GM21423 (cell line): Measurements from ENCODE around the gene REELD1.

Experiments used
- ATAC-seq: cut with Tn5 transposase; IDR thresholded peaks from one replicate; pipeline ENCODE4 v1.9.1; 2021; ENCODE audit warnings: mild to moderate bottlenecking, moderate library complexity; ENCODE audit not compliant: unreplicated experiment

The REELD1 gene

DNA sequence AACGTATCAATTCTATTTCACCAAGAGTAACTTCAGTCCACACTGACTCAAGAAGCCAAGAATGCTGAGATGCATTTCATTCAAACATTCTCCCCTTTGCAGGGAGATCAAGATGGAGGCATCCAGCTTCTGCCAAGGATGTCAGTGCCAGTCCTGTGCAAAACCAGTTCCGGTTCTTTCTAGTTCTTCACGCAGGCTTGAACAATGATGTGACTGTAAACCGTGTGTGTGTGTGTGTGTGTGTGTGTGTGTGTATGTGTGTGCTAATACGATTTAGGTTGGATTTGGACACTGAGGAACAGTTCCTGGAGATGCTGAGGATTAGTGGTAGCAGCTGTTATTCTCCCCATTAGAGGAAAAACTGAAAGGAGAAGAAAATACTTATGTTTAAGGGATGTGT is at the start of gene REELD1:
TSS of gene REELD1 (plus strand) at position 301 of the 400 bp plus-strand sequence. CDS start 2,415 bp downstream, outside the sequence.
- no peak for ATAC-seq

DNA sequence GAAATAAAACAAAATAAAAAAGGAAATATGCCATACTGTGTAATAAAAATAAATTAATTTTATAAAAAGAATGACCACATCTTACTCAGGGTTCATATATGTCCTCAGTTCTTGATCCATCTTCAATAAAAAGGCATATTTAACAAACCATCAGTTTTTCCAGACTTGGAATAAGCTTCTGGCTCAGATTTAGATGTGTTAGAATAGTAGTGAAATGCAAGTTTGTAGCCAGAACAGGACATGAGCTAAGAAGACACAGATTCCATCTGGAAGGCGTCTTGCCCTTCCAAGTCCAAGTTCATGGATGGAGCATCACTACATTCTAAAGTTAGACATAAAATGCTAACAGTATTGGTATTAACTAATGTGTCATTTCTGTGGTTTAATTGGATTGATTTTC is 49.1 kb upstream of the REELD1 start:
- ATAC-seq: no peak

DNA sequence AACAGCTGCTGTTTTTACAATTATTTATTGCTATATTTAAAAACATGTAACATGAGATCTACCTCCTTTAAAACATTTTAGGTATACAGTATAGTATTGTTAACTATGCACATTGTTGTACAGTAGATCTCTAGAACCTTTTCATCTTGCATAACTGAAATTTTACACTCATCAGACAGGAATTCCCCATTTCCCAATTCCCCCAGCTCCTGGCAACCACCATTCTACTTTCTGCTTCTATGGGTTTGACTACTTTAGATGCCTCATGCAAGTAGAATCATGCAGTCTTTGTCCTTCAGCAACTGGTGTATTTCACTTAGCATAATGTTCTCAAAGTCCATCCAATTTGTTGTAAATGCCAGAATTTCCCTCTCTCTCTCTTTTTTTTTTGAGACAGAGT is 48.5 kb upstream of the REELD1 start:
- no peak for ATAC-seq

DNA sequence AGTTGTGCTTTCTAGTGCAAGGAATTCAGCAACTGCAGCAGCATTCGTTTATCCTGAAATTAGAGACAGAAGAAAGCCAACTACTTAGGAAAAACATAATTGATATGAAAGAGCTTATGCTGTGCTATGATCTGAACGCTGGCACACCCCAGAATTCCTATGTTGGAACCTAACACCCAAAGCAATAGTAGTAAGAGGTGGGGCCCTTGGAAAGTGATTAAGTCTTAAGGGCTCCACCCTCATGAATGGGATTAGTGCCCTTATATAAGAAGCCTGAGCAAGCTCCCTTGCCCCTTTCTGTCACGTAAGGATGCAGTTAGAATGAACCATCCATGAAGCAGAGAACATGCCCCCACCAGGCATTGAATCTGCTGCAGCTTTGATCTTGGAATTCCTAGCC is 44.2 kb upstream of the REELD1 start:
- no peak for ATAC-seq

DNA sequence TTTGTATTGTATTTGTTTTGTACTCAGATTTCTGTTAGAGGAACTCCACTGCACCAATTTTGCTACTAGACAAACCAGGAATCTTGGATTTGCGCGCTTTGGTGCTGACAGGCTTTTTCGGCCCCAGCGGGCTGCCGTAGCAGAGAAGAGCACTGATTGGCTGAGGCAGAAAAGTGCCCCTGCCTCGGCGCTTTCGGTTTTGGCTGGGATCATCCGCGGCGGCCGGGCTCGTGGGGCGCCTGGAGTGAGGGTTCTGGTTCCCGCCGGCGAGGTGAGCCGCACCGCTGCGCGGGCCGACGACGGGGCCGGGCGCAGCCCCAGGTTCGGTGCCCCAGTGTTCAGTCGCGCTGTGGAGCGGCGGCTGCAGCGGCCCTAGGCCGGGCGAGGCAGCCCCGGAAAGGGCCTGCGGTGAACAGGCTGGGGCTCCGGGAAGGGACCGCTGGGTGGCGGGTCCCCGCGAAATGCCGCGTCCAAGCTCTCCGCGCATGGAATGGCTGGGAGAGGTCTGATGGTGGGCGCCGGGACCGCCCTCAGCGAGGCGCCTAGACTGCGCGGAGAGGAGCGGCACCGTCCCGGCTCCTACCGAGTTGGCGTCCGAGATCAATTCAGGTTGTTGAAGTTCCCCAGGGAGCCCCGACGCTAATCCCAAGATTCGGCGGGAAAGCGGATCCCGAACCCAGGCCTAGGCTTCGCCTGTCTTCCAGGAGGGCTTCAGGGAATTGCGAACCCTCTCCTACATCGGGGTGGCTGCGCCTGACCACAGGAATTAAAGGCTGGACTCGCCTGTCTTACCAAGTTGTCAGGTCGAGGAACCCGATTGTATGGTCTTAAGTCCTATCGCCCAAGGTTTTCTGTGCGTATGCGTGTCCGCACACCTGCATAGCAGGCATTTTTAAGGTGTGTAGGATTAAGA is 38.5 kb upstream of the REELD1 start, which contains the start of gene LSM6:
TSS of gene LSM6 (plus strand) at position 178 of the 913 bp plus-strand sequence. CDS start 7,204 bp downstream, outside the sequence.
- peak; percentile 96 for ATAC-seq

DNA sequence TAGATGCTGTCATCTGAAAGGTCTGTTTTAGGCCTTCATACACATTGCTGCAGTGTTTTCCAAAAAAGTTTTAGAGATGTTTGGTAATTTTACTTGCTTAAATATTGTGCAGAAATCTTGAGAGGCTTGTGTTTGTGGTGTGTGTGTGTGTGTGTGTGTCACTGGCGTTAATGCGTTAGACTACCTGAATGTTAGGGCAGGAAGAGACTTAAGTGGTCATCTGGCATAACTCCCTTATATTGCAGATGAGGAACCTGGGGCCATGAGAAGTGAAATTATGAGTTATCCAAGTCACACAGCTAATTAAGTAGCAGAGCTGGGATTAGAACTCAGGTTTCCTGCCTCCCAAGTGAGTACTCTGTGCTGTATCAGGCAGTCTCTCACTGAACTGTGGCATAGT is 37.4 kb upstream of the REELD1 start:
- no peak for ATAC-seq

DNA sequence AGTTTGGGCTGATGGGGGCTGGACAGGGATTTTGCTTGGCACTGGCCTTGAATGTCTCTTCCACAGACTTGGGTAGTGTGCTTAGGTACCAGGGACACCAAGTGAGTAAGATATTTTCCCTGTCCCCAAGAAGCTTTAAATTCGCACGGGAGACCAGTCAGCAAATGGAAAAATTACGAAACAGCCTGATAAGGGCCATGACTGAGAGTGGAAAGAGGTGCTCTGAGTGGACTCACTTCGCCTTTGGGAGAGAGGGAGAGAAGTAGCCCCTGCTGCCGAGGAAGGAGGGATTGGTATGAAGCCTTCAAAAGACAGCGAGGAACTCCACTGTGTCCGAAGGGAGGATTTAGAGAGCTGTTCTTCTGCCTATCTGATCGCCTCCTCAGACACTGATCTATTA is 36.2 kb upstream of the REELD1 start:
- ATAC-seq: no peak

DNA sequence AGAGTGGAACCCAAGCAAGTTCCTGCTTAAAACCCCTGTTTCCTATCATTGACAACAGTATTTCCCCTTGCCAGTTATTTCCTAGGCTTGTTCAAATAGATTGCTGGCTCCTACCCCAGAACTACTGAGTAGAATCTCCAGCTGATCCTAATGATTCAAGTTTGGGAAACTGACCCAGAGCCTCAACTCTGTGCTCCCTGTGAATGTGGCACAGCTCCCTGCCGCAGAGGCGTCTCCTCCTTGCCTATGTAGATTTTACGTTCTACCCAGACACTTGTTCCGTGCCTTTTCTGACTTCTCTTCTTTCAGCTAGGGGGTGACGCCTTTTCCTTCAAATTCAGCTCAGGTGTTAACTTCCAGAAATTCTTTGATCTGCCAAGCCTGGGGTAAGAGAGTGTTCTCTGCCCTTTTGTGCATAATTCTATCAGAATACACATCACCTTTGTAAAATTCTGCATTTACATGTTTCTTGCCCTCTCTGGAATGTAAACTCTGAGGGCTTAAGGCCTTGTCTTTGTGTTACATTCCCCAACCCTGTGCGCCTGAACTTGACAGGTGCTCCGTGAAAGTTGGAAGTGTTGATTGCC is 34.5 kb upstream of the REELD1 start:
- ATAC-seq: no peak

DNA sequence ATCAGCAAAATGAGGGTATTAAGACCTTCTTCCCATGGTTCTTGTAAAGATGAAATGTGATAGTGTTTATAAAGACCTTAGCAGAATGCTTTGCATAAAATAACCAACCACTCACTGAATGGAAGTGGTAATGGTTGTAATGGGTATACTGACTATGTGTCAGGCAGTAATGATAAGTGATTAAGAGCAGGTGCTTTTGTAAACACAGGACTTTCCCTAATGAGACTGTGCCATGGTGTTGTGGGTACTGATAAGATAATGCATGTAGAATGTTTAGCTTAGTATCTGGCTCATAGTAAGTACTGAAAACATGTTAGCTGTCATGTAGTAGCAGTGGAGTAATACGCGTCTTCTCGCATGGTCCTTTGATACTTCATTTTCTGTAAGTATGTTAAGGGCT is 31.9 kb upstream of the REELD1 start:
- ATAC-seq: no peak

DNA sequence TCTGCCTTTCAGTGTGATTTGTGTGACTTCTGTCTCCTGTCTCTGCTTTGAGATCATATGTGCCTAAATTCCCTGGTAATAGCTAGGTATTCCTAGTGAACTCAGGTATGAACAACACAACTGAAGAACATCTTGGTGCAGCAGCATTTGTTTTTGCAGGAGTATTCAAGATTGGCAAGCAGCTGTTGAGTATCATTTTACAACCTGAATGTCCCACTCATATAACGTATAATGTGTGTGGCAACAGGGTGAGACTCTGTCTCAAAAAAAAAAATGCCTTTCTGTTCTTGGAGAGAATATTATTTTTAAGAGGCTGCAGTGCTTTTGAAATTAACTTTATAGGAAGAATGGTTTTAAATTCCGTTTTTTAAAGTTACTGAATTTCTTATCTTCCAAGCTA is 31.1 kb upstream of the REELD1 start:
- no peak for ATAC-seq

DNA sequence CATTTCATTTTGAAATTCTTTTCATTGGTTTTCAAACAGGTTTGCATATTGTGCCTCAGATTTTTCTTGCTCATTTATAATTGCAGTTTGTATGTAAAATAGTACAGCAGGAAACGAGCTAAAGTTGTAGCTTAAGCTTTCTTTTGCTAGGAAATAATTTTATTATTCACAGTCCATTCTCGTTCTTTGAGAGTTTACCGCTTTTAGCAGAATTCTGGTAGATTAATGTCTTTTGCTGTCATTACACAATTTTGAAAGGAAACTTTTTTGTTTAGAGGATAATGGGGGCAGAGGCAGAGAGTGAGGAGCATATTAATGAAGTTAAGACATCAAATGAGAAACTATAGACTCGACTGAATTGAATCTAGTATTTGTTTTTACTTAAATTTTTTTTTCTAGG is 28.3 kb upstream of the REELD1 start:
- ATAC-seq: no peak

DNA sequence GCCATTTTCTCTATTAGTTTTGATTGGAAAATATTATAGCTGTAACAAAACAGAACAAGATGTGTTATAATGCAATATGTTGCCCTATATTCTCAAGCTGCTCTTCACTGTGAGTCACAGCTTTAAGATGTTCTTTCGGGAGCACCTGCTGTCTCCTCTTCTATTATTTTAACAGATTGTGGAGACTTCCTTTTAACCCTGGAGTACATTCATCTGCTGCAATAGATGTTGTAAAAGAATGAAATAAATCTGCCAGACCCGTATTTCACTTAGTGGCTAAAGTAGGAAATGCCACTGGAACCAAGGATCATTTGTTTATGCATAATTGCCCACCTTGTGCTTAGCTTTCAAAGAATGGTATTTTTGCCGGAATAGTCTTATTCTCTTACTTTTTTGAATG is 27.7 kb upstream of the REELD1 start:
- no peak for ATAC-seq

DNA sequence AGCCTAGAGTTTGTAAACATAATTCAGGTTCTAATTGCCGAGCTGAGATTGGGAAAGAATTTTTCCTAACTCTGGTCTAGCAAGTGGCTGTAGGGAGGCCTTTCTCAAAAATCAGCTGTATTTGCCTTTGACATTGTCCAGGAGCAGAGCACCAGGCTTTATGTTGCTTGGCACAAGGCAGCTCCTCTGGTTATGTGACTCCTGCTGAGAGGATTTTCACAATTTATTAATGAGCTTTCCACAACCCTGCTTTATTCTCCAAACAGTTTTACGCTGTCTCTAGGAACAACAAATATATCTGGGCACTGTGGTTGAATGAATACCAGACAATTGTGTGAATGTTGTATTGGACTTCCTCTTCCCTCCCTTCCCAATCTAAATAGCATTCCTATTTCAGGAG is 23.9 kb upstream of the REELD1 start:
- no peak for ATAC-seq

DNA sequence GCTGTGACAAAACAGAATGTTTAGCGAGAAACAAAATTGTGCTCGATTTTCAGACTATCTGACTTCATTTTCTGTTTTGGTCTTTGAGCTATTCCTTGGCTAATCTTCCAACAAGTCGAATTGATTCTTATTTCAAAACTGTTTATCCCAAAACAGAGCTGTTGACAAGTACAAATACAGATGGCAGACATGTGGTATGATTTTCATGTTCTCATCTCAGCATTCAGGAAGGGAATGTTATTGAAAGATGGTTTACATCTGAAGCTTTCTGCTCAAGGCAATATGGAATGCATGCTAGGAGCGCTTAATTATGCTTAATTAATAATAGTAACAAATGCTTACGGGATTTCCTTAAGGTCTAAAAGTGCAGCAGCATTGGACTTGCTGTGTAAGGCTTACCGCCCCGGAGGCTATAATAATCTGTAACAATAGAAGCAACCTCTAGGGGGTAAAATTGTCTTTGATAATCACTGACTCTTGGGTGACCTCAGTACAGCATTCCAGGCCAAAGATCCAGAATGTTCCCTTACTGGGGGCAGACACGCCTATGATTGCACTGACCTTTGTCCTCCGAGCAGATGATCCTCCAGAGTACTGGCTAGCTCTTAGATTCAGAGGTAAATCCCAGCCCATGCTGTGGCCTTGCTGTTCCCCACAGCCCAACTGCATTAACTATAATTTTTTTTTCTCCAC is 22.4 kb upstream of the REELD1 start:
- no peak for ATAC-seq

DNA sequence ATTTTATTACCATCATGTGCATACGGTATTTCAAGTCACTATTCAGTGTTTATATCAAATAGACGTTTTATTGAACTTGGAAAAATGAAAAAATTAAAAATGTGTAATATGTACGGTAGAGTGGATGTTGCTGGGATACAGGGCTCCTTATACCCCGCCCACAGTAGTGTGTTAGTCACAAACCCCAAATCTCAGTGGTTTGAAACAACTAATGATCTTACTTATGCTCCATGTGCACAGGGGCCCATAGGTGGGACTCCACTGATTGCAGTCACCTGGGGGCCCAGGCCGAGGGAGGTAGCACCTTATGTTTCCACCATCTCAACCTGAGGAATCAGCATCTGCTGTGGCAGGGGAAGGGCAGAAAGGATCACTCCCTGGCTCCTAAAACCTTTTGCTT is 20.7 kb upstream of the REELD1 start:
- no peak for ATAC-seq

DNA sequence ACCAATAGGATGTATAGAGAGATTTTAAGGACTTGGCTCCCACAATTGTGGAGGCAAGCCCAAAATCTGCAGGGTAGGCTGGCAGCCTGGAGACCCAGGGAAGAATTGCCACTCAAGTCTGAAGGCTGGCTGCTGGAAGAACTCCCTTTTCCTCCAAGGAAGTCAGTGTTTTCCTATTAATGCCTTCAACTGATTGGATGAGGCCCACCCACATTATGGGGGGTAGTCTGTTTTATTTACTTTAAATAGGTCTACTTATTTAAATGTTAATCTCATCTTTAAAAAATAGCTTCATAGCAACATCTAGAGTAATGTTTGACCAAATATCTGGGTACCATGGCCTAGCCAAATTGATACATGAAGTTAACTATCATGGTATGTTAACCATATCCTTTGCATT is 20.1 kb upstream of the REELD1 start:
- no peak for ATAC-seq

DNA sequence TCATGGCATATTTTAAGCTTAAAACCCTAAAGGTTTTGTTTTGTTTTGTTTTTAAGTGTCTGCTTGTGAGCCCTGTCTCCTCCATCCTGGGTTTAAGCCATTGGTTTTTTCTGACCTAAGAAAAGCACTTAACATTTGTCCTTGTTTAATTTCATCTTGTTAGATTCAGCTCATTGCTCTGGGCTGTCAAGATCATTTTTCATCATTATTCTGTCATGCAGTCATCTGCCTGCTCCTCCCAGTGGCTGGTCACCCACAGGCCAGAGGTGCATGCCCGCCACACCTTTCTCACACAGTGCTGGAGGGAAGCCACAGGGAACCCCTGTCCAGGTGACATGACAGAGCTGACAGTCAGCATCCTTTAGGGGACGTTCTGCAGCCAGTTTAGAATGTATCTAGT is 11.7 kb upstream of the REELD1 start:
- no peak for ATAC-seq

DNA sequence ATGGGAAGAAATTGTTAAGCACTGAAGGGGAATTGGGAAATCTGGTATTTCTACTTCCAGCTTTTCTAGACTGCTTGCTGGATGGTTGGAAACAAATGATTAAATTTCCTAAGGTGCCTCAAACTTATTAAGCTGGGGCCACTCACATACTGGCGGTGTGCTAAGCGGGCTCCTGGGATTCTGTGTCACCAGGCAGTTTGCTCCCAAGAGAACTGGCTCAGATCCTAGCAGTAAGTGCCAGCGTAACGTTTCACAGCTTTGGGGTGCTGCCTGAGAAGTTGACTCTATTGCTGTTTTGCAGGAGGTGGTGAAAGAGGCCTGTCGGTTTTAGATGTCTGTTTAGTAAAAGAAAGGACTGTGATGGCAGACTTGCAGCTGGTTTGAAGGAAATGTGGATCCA is 6.9 kb upstream of the REELD1 start:
- no peak for ATAC-seq

DNA sequence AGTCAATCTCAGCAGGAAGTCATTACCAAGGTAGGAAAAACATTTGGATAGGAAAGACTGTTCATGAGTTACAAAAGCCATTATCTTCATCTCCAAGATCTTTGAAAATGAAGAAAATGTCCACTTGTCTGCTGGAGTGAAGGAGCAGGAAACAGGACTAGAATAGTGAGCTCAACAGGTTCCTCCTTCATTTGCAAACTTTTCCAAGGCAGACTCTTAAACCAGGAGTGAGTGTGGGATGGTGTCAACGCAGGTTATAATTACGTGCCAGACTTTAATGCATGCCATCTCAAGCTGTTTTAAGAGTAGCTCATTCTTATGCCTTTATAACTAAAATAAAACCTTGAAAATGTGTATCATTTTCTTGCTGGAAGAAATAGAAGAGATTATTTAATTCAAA is 3.4 kb upstream of the REELD1 start:
- no peak for ATAC-seq

DNA sequence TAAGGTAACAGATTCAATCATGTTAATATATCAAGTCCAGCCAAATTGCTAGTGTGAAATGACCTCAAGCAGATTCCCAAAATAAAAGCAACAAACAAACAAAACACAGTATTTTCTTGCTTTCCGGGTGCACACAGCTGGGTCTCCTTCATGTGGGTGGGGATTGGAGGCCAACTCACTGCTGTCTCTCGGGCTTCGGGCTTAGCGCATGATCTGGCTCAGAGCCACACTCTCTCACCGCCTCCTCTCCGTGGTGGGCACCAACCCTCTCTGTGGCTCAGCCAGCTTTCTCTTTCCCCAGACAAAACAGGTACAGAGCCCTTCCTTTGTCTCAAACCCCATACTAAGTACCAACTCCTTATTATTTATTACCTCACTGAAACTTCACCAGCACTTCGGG is 2.9 kb upstream of the REELD1 start:
- ATAC-seq: no peak

DNA sequence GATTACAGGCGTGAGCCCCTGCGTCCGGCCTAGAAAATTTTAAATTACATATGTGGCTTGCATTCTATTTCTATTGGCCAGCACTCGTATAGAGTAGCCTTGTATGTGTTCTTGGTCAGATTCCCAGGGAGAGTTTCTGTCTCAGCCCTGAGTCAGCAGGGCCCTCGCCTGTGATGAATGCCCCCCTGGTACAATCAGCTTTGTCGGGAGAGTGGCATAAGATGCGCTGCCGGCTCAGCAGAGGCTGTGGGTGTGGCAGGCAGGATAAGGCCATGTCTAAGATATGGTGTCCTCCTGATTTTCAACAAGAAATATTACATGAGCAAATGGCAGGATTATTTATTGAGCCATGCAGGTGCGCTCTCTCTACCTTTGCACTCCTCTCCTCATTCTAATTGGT is 1.6 kb upstream of the REELD1 start:
- no peak for ATAC-seq

DNA sequence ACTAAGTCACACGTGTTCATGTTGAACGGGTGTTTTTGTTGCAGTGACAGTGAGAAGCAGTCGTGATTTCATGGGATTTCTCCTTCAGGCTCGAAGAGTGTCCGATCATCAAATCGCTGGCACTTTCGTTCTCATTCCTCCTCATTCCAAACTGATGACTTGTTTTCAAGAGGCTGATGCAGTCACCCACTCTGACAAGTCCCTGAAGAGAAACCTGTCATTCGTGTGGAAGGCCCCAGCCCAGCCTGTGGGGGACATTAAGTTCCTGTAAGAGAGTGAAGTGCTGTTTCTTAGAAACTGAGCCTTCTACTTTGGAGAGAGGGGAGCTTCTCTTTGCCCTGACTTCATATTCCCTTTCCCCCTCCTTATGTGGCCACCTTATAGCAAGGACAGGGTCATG is 8.0 kb downstream of the REELD1 start:
- no peak for ATAC-seq
